B cell (primary cell): ENCODE measurements around the gene SRGAP1. TPM values are rescaled to one million over a fixed set of nuclear protein-coding genes. Genes with fewer than 3 reads are reported as not detected.

Source experiments
- ATAC-seq: fragments of 200-7000 bp; cut with Tn5 transposase; one replicate; pipeline ENCODE4 v1.10.0; 2021; ENCODE audit warnings: low read depth, mild to moderate bottlenecking, moderate number of reproducible peaks, moderate library complexity
- CTCF ChIA-PET: fragments of 350-600 bp; sonication (Branson Sonifier 250); formaldehyde crosslinking; loops from one replicate; lab custom pipeline; 2021; ENCODE audit warnings: antibody characterized with exemption, inconsistent platforms; lab: Charles Lee
- POLR2A ChIA-PET: fragments of 350-600 bp; sonication (Branson Sonifier 250); formaldehyde crosslinking; loops from one replicate; lab custom pipeline; 2021; ENCODE audit warnings: antibody characterized with exemption; lab: Charles Lee
- DNase-seq: peaks from one replicate; pipeline ENCODE4 v3.0.0; 2013
- H2AFZ ChIP-seq: 2 replicates; pipeline ENCODE4 v1.6.1; 2012; ENCODE audit warnings: mild to moderate bottlenecking, low read depth, low read length; ENCODE audit not compliant: insufficient read depth, poor library complexity, severe bottlenecking
- H3K27ac ChIP-seq, 2 donors: 1 replicate in 1 of 2; 2 replicates in 1 of 2; pipeline ENCODE4 v1.5.1; 2012 to 2013; ENCODE audit warnings: low read length in 2 of 2, mild to moderate bottlenecking in 2 of 2, moderate library complexity in 1 of 2
- H3K27me3 ChIP-seq, 4 experiments: fragments of 200-600 bp in 1 of 4; sonication (generic) in 1 of 4; replicated peaks in 1 of 4; 1 replicate in 2 of 4; 2 replicates in 2 of 4; pipeline versions ENCODE4 v1.6.1 to v1.7.0; 2013 to 2016; ENCODE audit warnings: low read length in 3 of 4, mild to moderate bottlenecking in 2 of 4, mixed read lengths in 1 of 4, moderate library complexity in 1 of 4; ENCODE audit not compliant: insufficient read depth in 4 of 4, control insufficient read depth in 3 of 4; ENCODE audit errors: control extremely low read depth in 1 of 4
- H3K36me3 ChIP-seq, 2 experiments: replicated peaks in 1 of 2; 1 replicate in 1 of 2; 2 replicates in 1 of 2; pipeline versions ENCODE4 v1.6.1 to v1.7.1; 2013; ENCODE audit warnings: low read length in 1 of 2; ENCODE audit not compliant: insufficient read depth in 2 of 2, control insufficient read depth in 1 of 2; ENCODE audit errors: control extremely low read depth in 1 of 2, extremely low read depth in 1 of 2
- H3K4me1 ChIP-seq, 2 donors: fragments of 200-600 bp in 1 of 2; sonication (generic) in 1 of 2; 1 replicate in 1 of 2; 2 replicates in 1 of 2; pipeline versions ENCODE4 v1.5.1 to v1.6.1; 2013 to 2017; ENCODE audit warnings: low read length in 2 of 2; ENCODE audit not compliant: control insufficient read depth in 2 of 2, insufficient read depth in 2 of 2
- H3K4me2 ChIP-seq: replicated peaks from 2 replicates; pipeline ENCODE3; 2012; ENCODE audit warnings: mild to moderate bottlenecking, low read depth, low read length; ENCODE audit not compliant: poor library complexity, severe bottlenecking
- H3K4me3 ChIP-seq, 5 experiments: fragments of 200-600 bp in 1 of 5; sonication (generic) in 1 of 5; 1 replicate in 3 of 5; 2 replicates in 2 of 5; pipeline versions ENCODE4 v1.5.1 to v1.7.0; 2011 to 2016; ENCODE audit warnings: low read length in 4 of 5, mild to moderate bottlenecking in 4 of 5, low read depth in 2 of 5, control low read depth in 1 of 5, moderate library complexity in 1 of 5; ENCODE audit not compliant: insufficient read depth in 1 of 5; ENCODE audit errors: control extremely low read depth in 1 of 5, extremely low read depth in 1 of 5
- H3K79me2 ChIP-seq: fragments of 200-600 bp; sonication (generic); one replicate; pipeline ENCODE4 v1.6.0; 2016; ENCODE audit warnings: low read length; ENCODE audit not compliant: control insufficient read depth, insufficient read depth
- H3K9ac ChIP-seq: fragments of 200-600 bp; sonication (generic); 2 replicates; pipeline ENCODE4 v1.6.1; 2017; ENCODE audit warnings: mild to moderate bottlenecking, low read length, moderate library complexity
- H3K9me3 ChIP-seq, 3 donors: one replicate each; pipeline versions ENCODE4 v1.6.1 to v1.7.1; 2013; ENCODE audit warnings: low read length in 2 of 3; ENCODE audit not compliant: control insufficient read depth in 2 of 3, insufficient read depth in 1 of 3; ENCODE audit errors: control extremely low read depth in 1 of 3
- H4K20me1 ChIP-seq: 2 replicates; pipeline ENCODE4 v1.6.0; 2012; ENCODE audit warnings: mild to moderate bottlenecking, low read length; ENCODE audit not compliant: insufficient read depth, control insufficient read depth, poor library complexity, severe bottlenecking
- H3K27ac Mint-ChIP-seq: one replicate; pipeline ENCODE4 v1.8.0; 2021; ENCODE audit warnings: mixed read lengths
- H3K27me3 Mint-ChIP-seq: one replicate; pipeline ENCODE4 v1.8.0; 2021; ENCODE audit warnings: mixed read lengths
- H3K4me1 Mint-ChIP-seq: one replicate; pipeline ENCODE4 v1.8.0; 2021; ENCODE audit warnings: mixed read lengths
- H3K4me3 Mint-ChIP-seq: one replicate; pipeline ENCODE4 v1.8.0; 2021; ENCODE audit warnings: mixed read lengths
- H3K9me3 Mint-ChIP-seq: one replicate; pipeline ENCODE4 v1.8.0; 2022; ENCODE audit warnings: mixed read lengths; ENCODE audit not compliant: insufficient read depth
- EZH2 ChIP-seq: IDR thresholded peaks from 2 replicates; pipeline ENCODE4 v1.6.1; 2012; ENCODE audit warnings: borderline replicate concordance, low read depth, mild to moderate bottlenecking, moderate library complexity, low read length; ENCODE audit not compliant: insufficient read depth, poor library complexity, severe bottlenecking
- WGBS: methylation state at CpG from one replicate; pipeline ENCODE4 v1.1.5; 2013; ENCODE audit warnings: missing lambda C conversion rate; ENCODE audit not compliant: insufficient coverage; 5-methylcytosine and 5-hydroxymethylcytosine counted together
- intact Hi-C: fragments of 100-400 bp; cut with micrococcal nuclease; formaldehyde crosslinking; loops from one replicate; pipeline ENCODE4 v1.10.0; 2022
- polyA plus RNA-seq: library from polyadenylated mRNA; depleted of rRNA; stranded (reverse); fragments of >200 nt; gene quantifications from 2 replicates; pipeline ENCODE4 v1.2.3, GENCODE V29; 2012
- total RNA-seq, 2 donors: library from RNA; stranded (reverse); fragments of 120-200 nt in 1 of 2; gene quantifications; 1 replicate in 1 of 2; 2 replicates in 1 of 2; pipeline versions ENCODE4 v1.2.3 to v1.2.4, GENCODE V29; 2013 to 2022
- TF ChIP-seq, protein P1 (sequence below): fragments of 200-600 bp; IDR thresholded peaks from one replicate; pipeline ENCODE4 v1.8.0; 2022; ENCODE audit warnings: antibody characterized with exemption, mild to moderate bottlenecking

The SRGAP1 gene
- total and polyA plus RNA-seq, 2 donors (not counting 1 experiment from before 2014, with no cell fraction given) = under 0.01 to 0.22 TPM

GRCh38 chr12:63809566-63809965 is 34.9 kb upstream of the SRGAP1 start:
- POLR2A ChIA-PET = no interaction called here
- TF ChIP-seq, protein P1, sequence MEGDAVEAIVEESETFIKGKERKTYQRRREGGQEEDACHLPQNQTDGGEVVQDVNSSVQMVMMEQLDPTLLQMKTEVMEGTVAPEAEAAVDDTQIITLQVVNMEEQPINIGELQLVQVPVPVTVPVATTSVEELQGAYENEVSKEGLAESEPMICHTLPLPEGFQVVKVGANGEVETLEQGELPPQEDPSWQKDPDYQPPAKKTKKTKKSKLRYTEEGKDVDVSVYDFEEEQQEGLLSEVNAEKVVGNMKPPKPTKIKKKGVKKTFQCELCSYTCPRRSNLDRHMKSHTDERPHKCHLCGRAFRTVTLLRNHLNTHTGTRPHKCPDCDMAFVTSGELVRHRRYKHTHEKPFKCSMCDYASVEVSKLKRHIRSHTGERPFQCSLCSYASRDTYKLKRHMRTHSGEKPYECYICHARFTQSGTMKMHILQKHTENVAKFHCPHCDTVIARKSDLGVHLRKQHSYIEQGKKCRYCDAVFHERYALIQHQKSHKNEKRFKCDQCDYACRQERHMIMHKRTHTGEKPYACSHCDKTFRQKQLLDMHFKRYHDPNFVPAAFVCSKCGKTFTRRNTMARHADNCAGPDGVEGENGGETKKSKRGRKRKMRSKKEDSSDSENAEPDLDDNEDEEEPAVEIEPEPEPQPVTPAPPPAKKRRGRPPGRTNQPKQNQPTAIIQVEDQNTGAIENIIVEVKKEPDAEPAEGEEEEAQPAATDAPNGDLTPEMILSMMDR = no peak
- TF ChIP-seq EZH2 = no peak
- H3K27me3 ChIP-seq = no peaks in the 10 kb centered on the region
- H3K27ac ChIP-seq = no peak overlapping the region
- no peaks in the 10 kb centered on the region for H3K9me3 Mint-ChIP-seq
- intact Hi-C loops = no loop called here
- peaks cover 10% of the 10 kb centered on the region for H3K4me1 Mint-ChIP-seq
- no peak for ATAC-seq
- H3K4me3 Mint-ChIP-seq = no peak overlapping the region
- H3K4me1 ChIP-seq = peaks cover 0 to 1% of the 10 kb centered on the region in 2 donors
- DNase-seq = no peak
- no peak overlapping the region for H3K4me3 ChIP-seq
- no CpG with 5 or more reads among the region's 4 CpGs for WGBS
- H3K27ac Mint-ChIP-seq = no peak overlapping the region
- H3K36me3 ChIP-seq = peaks cover 0 to 23% of the 10 kb centered on the region in 2 experiments
- no peak overlapping the region for H3K9ac ChIP-seq
- no peak overlapping the region for H3K4me2 ChIP-seq
- H3K9me3 ChIP-seq = no peaks in the 10 kb centered on the region
- CTCF ChIA-PET = interaction anchor here (0.7 kb wide), 1 partner anchor 406 kb away, joined by 3 read pairs; no protein-coding TSS in a partner anchor
- H3K27me3 Mint-ChIP-seq = no peaks in the 10 kb centered on the region
- no peak overlapping the region for H2AFZ ChIP-seq
- no peaks in the 10 kb centered on the region for H4K20me1 ChIP-seq
- H3K79me2 ChIP-seq = no peaks in the 10 kb centered on the region

GRCh38 chr12:63811334-63811733 is 33.2 kb upstream of the SRGAP1 start:
- no peaks in the 10 kb centered on the region for H4K20me1 ChIP-seq
- H3K79me2 ChIP-seq = no peaks in the 10 kb centered on the region
- ATAC-seq = no peak
- H3K4me1 Mint-ChIP-seq = peaks cover 12% of the 10 kb centered on the region
- peaks cover 0 to 15% of the 10 kb centered on the region in 2 experiments for H3K36me3 ChIP-seq
- no peaks in the 10 kb centered on the region for H3K9me3 ChIP-seq
- no peak overlapping the region for H3K4me3 Mint-ChIP-seq
- H3K9ac ChIP-seq = no peak overlapping the region
- no peak overlapping the region for H3K27ac Mint-ChIP-seq
- TF ChIP-seq, protein P1 = no peak
- TF ChIP-seq EZH2 = no peak
- H3K27me3 ChIP-seq = no peaks in the 10 kb centered on the region
- H3K27ac ChIP-seq = no peak overlapping the region
- whole genome bisulfite sequencing = 100% methylated on average over 2 of the region's 2 CpGs
- no peaks in the 10 kb centered on the region for H3K9me3 Mint-ChIP-seq
- DNase-seq = no peak
- H3K4me1 ChIP-seq = peaks cover 8% of the 10 kb centered on the region in 2 donors
- intact Hi-C loops = no loop called here
- POLR2A ChIA-PET = no interaction called here
- no peak overlapping the region for H2AFZ ChIP-seq
- CTCF ChIA-PET = interaction anchor here (0.6 to 1.1 kb wide), 3 partner anchors 9 to 191 kb away, joined by 3 to 5 read pairs (median 3); no protein-coding TSS in a partner anchor
- no peaks in the 10 kb centered on the region for H3K27me3 Mint-ChIP-seq
- H3K4me3 ChIP-seq = no peak overlapping the region
- no peak overlapping the region for H3K4me2 ChIP-seq
